Renal cortex interstitium (tissue), 11 donors: Measurements from ENCODE around the gene BLVRA. TPM values are rescaled to one million over a fixed set of nuclear protein-coding genes. Genes with fewer than 3 reads are reported as not detected.
"Not testable (repeated sequence)": the region's sequence is repeated elsewhere in the genome, so short reads cannot be mapped to it uniquely, and the experiment has no call there.

ENCODE experiments used
- DNase-seq, 11 donors: peaks; one replicate each; pipeline ENCODE4 v3.0.0-alpha.2; 2013; ENCODE audit warnings: low read depth in 9 of 11, low spot score in 4 of 11; ENCODE audit errors: extremely low read depth in 1 of 11
- polyA plus RNA-seq, 3 donors: library from polyadenylated mRNA; unstranded; fragments of 120-200 nt; gene quantifications; one replicate each; pipeline ENCODE4 v1.2.1, GENCODE V29; 2013; ENCODE audit not compliant: insufficient read length in 3 of 3

The BLVRA gene
- polyA plus RNA-seq, 3 donors: 54.2 to 56.5 (median 55.1) TPM

GRCh38 chr7:43763183-43763582 is 4.7 kb downstream of the BLVRA start:
- DNase-seq: no peak

GRCh38 chr7:43764039-43764761 is 5.7 kb downstream of the BLVRA start:
- no peak for DNase-seq

GRCh38 chr7:43764807-43765491 is 6.5 kb downstream of the BLVRA start:
- no peak for DNase-seq

GRCh38 chr7:43766564-43766963 is 8.1 kb downstream of the BLVRA start:
- DNase-seq: no peak

GRCh38 chr7:43767311-43767710 is 8.8 kb downstream of the BLVRA start:
- DNase-seq: no peak

- DNase-seq: no peak
Measured at GRCh38 chr7:43768201-43768886, 9.9 kb downstream of the BLVRA start.

GRCh38 chr7:43768887-43769272 is 10.4 kb downstream of the BLVRA start:
- no peak for DNase-seq

- DNase-seq: no peak
Measured at GRCh38 chr7:43769281-43769680, 10.8 kb downstream of the BLVRA start.

GRCh38 chr7:43769791-43770465 is 11.4 kb downstream of the BLVRA start:
- no peak for DNase-seq

GRCh38 chr7:43771128-43771527 is 12.6 kb downstream of the BLVRA start:
- no peak for DNase-seq

GRCh38 chr7:43771573-43771972 is 13.1 kb downstream of the BLVRA start:
- no peak for DNase-seq

- not testable (repeated sequence) for DNase-seq
Measured at GRCh38 chr7:43773268-43773667, 14.8 kb downstream of the BLVRA start.

- not testable (repeated sequence) for DNase-seq
Measured at GRCh38 chr7:43775255-43775654, 16.8 kb downstream of the BLVRA start.

GRCh38 chr7:43778293-43779044 is 20.0 kb downstream of the BLVRA start:
- DNase-seq: not testable (repeated sequence)

GRCh38 chr7:43779045-43779812 is 20.7 kb downstream of the BLVRA start:
- no peak for DNase-seq

- no peak for DNase-seq
Measured at GRCh38 chr7:43781726-43782607, 23.5 kb downstream of the BLVRA start.
